ENCODE data around the gene RILPL1.
"Not testable (repeated sequence)": the region's sequence is repeated elsewhere in the genome, so short reads cannot be mapped to it uniquely, and the experiment has no call there.

RILPL1 gene, protein sequence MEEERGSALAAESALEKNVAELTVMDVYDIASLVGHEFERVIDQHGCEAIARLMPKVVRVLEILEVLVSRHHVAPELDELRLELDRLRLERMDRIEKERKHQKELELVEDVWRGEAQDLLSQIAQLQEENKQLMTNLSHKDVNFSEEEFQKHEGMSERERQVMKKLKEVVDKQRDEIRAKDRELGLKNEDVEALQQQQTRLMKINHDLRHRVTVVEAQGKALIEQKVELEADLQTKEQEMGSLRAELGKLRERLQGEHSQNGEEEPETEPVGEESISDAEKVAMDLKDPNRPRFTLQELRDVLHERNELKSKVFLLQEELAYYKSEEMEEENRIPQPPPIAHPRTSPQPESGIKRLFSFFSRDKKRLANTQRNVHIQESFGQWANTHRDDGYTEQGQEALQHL

DNA sequence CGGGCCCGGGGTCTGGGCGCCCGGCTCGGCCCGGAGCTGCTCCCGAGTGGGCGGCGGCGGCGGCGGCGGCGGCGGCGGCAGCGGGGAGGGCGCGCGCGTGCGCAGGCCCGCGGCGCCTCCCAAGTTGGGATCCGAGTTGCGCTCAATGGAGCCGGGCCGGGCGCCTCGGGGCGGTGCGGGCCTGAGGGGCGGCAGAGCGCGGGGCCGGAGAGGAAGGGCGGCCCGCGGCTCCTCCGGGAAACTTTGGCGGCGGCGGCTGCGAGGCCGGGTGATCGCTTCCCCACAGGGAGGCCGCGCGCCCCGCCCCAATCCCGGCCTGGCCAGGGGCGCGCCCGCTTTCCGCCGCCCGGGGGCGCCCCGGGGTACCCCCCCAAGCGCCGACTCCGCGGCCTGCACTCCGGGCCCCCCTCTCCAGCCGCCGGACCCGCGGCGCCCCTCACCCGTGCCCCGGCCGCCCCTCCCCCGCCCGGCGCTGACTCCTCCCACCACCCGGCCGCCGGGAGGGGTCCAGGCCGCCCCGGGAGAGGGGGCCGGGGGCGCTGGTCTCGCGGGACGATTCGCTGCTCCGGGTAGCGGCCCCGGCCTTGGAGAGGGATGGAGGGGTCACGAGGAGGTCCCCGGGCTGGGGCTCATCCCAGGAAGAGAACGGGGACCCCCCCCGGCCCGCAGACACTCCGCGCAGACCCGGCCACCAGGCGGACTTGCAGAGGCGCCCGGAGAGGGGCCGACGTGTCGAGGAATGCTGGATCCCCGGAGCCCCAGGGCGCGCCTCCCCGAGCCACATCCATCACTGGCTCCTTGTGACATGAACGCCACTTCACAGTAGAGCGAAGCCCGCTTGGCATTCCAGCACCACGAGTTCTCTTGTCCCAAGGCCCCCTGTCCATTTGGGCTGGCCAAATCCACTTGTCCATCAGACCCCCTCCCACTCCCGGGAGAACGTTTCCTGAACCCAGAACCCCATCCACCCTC lies at the start of gene RILPL1:
TSS of gene RILPL1 (minus strand) at position 48 of the 972 bp plus-strand sequence. CDS start 237 bp downstream, outside the sequence.
- DNase-seq (ENCODE audit: extremely low spot score), result peak; percentile 71
- ChIA-PET POLR2A (interaction anchor here (0.8 to 1.8 kb wide), 4 partner anchors 12 to 84 kb away, joined by 3 to 4 read pairs (median 4); no protein-coding TSS in a partner anchor), CTCF (no interaction called here)
- TF ChIP-seq FOXM1 (IDR thresholded peaks at IDR 0.05; ENCODE audit: borderline replicate concordance), result peak; percentile 62; the same call in 1 of the 2 replicates
- TF ChIP-seq NFRKB (IDR thresholded peaks at IDR 0.05), result no peak
- TF ChIP-seq, protein P1, sequence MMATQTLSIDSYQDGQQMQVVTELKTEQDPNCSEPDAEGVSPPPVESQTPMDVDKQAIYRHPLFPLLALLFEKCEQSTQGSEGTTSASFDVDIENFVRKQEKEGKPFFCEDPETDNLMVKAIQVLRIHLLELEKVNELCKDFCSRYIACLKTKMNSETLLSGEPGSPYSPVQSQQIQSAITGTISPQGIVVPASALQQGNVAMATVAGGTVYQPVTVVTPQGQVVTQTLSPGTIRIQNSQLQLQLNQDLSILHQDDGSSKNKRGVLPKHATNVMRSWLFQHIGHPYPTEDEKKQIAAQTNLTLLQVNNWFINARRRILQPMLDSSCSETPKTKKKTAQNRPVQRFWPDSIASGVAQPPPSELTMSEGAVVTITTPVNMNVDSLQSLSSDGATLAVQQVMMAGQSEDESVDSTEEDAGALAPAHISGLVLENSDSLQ (IDR thresholded peaks at IDR 0.05), result peak; percentile 86
- no peak for TF ChIP-seq FOXK2 (IDR thresholded peaks at IDR 0.05)

DNA sequence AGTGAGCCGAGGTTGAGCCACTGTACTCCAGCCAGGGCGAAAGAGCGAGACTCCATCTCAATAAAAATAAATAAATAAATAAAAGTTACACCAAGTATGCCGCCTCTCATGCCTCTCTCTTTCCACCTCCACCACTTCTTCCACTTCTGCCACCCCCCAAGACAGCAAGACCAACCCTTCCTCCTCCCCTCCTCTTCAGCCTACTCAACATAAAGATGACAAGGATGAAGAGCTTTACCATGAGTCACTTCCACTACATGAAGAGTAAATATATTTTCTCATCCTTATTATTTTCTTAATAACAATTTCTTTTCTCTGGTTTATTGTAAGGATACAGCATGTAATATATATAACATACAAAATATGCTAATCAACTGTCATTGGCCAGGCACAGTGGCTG lies 47.3 kb upstream of the RILPL1 start:
- ChIA-PET POLR2A (no interaction called here), CTCF (interaction anchor here (1.7 kb wide), 1 partner anchor 10 kb away, joined by 8 read pairs; no protein-coding TSS in a partner anchor)
- TF ChIP-seq ARNT (IDR thresholded peaks at IDR 0.05), result no peak
- no peak for TF ChIP-seq FOXA1 (IDR thresholded peaks at IDR 0.05)
- no peak for TF ChIP-seq FOXK2 (IDR thresholded peaks at IDR 0.05)
- TF ChIP-seq L3MBTL2 (conservative IDR thresholded peaks at IDR 0.05), result no peak
- no peak for TF ChIP-seq TARDBP (IDR thresholded peaks at IDR 0.05)
- no peak for TF ChIP-seq CTBP1 (IDR thresholded peaks at IDR 0.05; ENCODE audit: borderline replicate concordance)
- TF ChIP-seq HDGF (IDR thresholded peaks at IDR 0.05; ENCODE audit: borderline replicate concordance), result no peak
- TF ChIP-seq, protein P1 (IDR thresholded peaks at IDR 0.05), result no peak
- TF ChIP-seq ELF4 (IDR thresholded peaks at IDR 0.05), result no peak
- no peak for TF ChIP-seq NFRKB (IDR thresholded peaks at IDR 0.05)
- TF ChIP-seq ZNF384 (IDR thresholded peaks at IDR 0.05), result no peak
- TF ChIP-seq LEF1 (IDR thresholded peaks at IDR 0.05; ENCODE audit: borderline replicate concordance), result no peak
- DNase-seq (ENCODE audit: extremely low spot score), result no peak

DNA sequence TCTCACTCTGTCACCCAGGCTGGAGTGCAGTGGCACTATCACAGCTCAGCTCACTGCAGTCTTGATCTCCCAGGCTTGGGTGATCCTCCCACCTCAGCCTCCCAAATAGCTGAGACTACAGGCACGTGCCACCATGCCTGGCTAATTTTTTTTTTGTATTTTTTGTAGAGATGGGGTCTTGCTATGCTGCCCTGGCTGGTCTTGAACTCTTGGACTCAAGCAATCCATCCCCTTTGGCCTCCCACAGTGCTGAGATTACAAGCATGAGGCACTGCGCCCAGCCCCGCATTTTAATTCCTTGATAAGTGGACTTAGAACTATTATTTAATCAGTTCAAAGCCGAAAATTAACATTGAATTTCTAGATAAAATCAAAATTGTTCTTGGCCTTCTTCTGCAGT lies 45.3 kb upstream of the RILPL1 start:
- CTCF ChIA-PET; POLR2A ChIA-PET; DNase-seq (ENCODE audit: extremely low spot score): not testable (repeated sequence)

DNA sequence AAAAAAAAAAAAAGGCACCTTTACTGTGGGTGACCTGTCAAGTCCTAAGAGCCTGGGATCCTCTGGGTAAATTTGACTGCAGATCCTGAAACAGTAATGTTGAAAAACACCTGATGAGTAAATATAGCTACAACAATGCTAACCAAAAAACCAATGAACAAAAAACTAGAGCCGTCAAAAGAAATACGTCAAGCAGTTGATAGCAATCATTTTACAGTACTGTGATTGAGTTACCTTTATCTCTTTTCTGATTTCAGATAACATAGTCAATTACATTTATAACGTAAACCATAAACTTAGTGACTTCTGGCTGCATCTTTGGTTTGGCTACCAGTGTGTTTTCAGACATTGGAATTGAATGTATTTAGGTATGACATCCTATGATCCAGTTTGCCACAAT lies 44.7 kb upstream of the RILPL1 start:
- DNase-seq (ENCODE audit: extremely low spot score), result no peak
- ChIA-PET POLR2A (no interaction called here), CTCF (interaction anchor here (0.6 kb wide), 1 partner anchor 126 kb away, joined by 3 read pairs; no protein-coding TSS in a partner anchor)
- TF ChIP-seq TARDBP (IDR thresholded peaks at IDR 0.05), result no peak
- no peak for TF ChIP-seq LEF1 (IDR thresholded peaks at IDR 0.05; ENCODE audit: borderline replicate concordance)
- no peak for TF ChIP-seq CTBP1 (IDR thresholded peaks at IDR 0.05; ENCODE audit: borderline replicate concordance)
- TF ChIP-seq FOXA1 (IDR thresholded peaks at IDR 0.05), result no peak
- no peak for TF ChIP-seq NFRKB (IDR thresholded peaks at IDR 0.05)
- no peak for TF ChIP-seq ELF4 (IDR thresholded peaks at IDR 0.05)
- no peak for TF ChIP-seq L3MBTL2 (conservative IDR thresholded peaks at IDR 0.05)
- no peak for TF ChIP-seq ARNT (IDR thresholded peaks at IDR 0.05)
- TF ChIP-seq FOXM1 (IDR thresholded peaks at IDR 0.05; ENCODE audit: borderline replicate concordance), result no peak
- TF ChIP-seq FOXK2 (IDR thresholded peaks at IDR 0.05), result no peak
- TF ChIP-seq BHLHE40 (IDR thresholded peaks at IDR 0.05; ENCODE audit: borderline replicate concordance), result no peak

DNA sequence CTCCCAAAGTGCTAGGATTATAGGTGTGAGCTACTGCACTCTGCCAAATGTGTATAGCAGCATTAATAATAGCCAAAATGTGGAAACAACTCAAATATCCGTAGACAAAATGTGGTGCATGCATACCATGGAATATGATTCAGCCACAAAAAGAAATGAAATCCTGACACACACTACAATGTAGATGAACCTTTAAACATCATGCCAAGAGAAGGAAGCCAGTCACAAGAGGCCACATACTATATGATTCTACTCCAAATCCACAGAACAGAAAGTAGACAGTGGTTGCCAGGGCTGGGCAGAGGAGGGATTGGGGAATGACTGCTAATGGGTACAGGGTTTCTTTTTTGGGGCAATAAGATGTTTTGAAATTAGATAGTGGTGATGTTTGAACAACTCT lies 43.1 kb upstream of the RILPL1 start:
- POLR2A ChIA-PET, result no interaction called here
- CTCF ChIA-PET, result no interaction called here
- TF ChIP-seq L3MBTL2 (conservative IDR thresholded peaks at IDR 0.05) (no peak), ZNF384 (IDR thresholded peaks at IDR 0.05) (no peak), TARDBP (IDR thresholded peaks at IDR 0.05) (no peak), FOXK2 (IDR thresholded peaks at IDR 0.05) (no peak), NFRKB (IDR thresholded peaks at IDR 0.05) (no peak), CTBP1 (IDR thresholded peaks at IDR 0.05; ENCODE audit: borderline replicate concordance) (no peak), LEF1 (IDR thresholded peaks at IDR 0.05; ENCODE audit: borderline replicate concordance) (no peak), ARNT (IDR thresholded peaks at IDR 0.05) (no peak)
- TF ChIP-seq, protein P1 (IDR thresholded peaks at IDR 0.05), result no peak

DNA sequence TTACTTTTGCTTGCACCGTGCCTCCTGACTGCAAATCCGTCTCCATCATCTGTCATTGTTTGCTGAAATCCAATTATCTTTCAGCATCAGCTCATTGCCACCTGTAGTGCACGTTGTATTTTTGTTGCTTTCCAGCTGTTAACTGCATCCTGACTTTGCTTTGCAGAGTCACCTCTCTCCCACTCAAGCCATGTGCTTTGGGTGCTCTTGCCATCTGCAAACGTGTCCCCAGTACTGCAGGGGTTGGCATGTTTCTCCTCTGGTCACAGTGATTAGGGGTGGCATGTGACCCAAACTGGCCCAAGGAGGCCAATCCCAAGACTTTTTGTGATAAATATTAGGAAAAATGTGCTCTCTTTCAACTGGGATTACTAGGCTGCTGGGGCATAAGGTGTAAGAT lies 40.4 kb upstream of the RILPL1 start:
- ChIA-PET POLR2A (no interaction called here), CTCF (interaction anchor here (1.3 kb wide), 1 partner anchor 9 kb away, joined by 6 read pairs; no protein-coding TSS in a partner anchor)
- TF ChIP-seq ZNF384 (IDR thresholded peaks at IDR 0.05) (no peak), L3MBTL2 (conservative IDR thresholded peaks at IDR 0.05) (no peak)
- DNase-seq (ENCODE audit: extremely low spot score), result no peak

More for the DNA sequence above, 43.1 kb upstream of the RILPL1 start:
- no peak for DNase-seq (ENCODE audit: extremely low spot score)

Measured in HEK293T (cell line).